ENCODE measurements around the gene TSHZ2.
A peak's percentile ranks its signal among the peaks of the same experiment; 100 is the strongest.

Gene TSHZ2

GRCh38 chr20:53136473-53136872 lies 164.3 kb downstream of the TSHZ2 start:
- no peak overlapping the region for H3K4me3 Mint-ChIP-seq
- ATAC-seq, result no peak
- peaks cover 7% of the 10 kb centered on the region for H3K4me1 Mint-ChIP-seq
- no peak overlapping the region for H3K27ac Mint-ChIP-seq
- DNase-seq, result no peak
- H3K27me3 Mint-ChIP-seq, result peaks cover 6% of the 10 kb centered on the region
- no peaks in the 10 kb centered on the region for H3K36me3 Mint-ChIP-seq (ENCODE audit: low read depth)
- no peaks in the 10 kb centered on the region for H3K9me3 Mint-ChIP-seq

GRCh38 chr20:53138454-53139262 lies 166.5 kb downstream of the TSHZ2 start:
- no peak overlapping the region for H3K27ac Mint-ChIP-seq
- H3K4me1 Mint-ChIP-seq, result peaks cover 6% of the 10 kb centered on the region
- no peaks in the 10 kb centered on the region for H3K36me3 Mint-ChIP-seq (ENCODE audit: low read depth)
- H3K4me3 Mint-ChIP-seq, result no peak overlapping the region
- peaks cover 5% of the 10 kb centered on the region for H3K27me3 Mint-ChIP-seq
- peak; percentile 54 for ATAC-seq
- DNase-seq, result no peak
- H3K9me3 Mint-ChIP-seq, result no peaks in the 10 kb centered on the region

- Mint-ChIP-seq H3K4me1 (peaks cover 21% of the 10 kb centered on the region), H3K27ac (no peak overlapping the region), H3K27me3 (peaks cover 5% of the 10 kb centered on the region), H3K9me3 (no peaks in the 10 kb centered on the region), H3K36me3 (ENCODE audit: low read depth) (no peaks in the 10 kb centered on the region), H3K4me3 (no peak overlapping the region)
- DNase-seq, result no peak
- ATAC-seq, result no peak
Observed at GRCh38 chr20:53141201-53142050, 169.3 kb downstream of the TSHZ2 start.

- H3K36me3 Mint-ChIP-seq (ENCODE audit: low read depth), result no peaks in the 10 kb centered on the region
- ATAC-seq (no peak), DNase-seq (no peak)
- peaks cover 4% of the 10 kb centered on the region for H3K27me3 Mint-ChIP-seq
- H3K4me3 Mint-ChIP-seq, result no peak overlapping the region
- H3K9me3 Mint-ChIP-seq, result no peaks in the 10 kb centered on the region
- no peak overlapping the region for H3K27ac Mint-ChIP-seq
- H3K4me1 Mint-ChIP-seq, result peaks cover 30% of the 10 kb centered on the region
Observed at GRCh38 chr20:53142225-53143127, 170.3 kb downstream of the TSHZ2 start.

DNA sequence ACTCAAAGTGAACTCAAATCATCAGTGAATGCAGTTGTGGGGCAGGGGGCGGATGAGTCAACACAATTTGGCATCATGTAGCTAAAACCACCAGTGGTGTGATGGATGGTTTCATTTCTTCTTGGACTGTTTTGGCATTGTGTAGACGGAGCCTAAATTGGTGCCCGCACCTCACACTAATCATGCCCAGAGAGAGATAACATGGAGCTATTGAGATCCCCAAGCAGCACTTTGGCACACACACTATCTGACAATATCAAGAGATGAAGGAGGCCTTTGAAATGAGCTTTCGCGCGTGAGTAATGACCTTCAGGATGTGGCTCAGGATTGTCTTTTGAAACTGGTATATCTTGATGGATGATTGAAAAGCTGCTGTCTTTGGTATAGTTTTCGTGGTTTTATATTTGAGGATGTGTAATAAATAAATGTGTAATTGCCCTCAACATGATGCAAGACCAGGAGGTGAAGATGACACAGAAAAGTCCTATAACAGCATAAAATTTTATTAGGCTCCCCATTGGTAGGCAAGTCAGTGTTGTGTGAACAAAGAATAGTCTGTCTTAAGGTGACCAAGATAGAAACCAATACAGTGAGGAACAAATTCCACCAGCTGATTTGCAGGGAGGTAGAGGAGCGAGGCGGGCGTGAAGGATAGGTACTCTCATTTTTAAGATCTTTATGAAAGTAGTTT lies 174.2 kb downstream of the TSHZ2 start:
- peak; percentile 85 for ATAC-seq
- peak overlapping the region; percentile 32 for H3K4me3 Mint-ChIP-seq
- H3K27ac Mint-ChIP-seq, result peak overlapping the region; percentile 86
- peak; percentile 38 for DNase-seq
- H3K36me3 Mint-ChIP-seq (ENCODE audit: low read depth), result no peaks in the 10 kb centered on the region
- no peaks in the 10 kb centered on the region for H3K9me3 Mint-ChIP-seq
- H3K4me1 Mint-ChIP-seq, result peaks cover 41% of the 10 kb centered on the region
- H3K27me3 Mint-ChIP-seq, result peaks cover 4% of the 10 kb centered on the region

GRCh38 chr20:53148771-53149147 lies 176.6 kb downstream of the TSHZ2 start:
- no peak overlapping the region for H3K27ac Mint-ChIP-seq
- no peak overlapping the region for H3K4me3 Mint-ChIP-seq
- no peak for DNase-seq
- peaks cover 4% of the 10 kb centered on the region for H3K27me3 Mint-ChIP-seq
- H3K4me1 Mint-ChIP-seq, result peaks cover 37% of the 10 kb centered on the region
- H3K36me3 Mint-ChIP-seq (ENCODE audit: low read depth), result no peaks in the 10 kb centered on the region
- ATAC-seq, result no peak
- no peaks in the 10 kb centered on the region for H3K9me3 Mint-ChIP-seq

DNA sequence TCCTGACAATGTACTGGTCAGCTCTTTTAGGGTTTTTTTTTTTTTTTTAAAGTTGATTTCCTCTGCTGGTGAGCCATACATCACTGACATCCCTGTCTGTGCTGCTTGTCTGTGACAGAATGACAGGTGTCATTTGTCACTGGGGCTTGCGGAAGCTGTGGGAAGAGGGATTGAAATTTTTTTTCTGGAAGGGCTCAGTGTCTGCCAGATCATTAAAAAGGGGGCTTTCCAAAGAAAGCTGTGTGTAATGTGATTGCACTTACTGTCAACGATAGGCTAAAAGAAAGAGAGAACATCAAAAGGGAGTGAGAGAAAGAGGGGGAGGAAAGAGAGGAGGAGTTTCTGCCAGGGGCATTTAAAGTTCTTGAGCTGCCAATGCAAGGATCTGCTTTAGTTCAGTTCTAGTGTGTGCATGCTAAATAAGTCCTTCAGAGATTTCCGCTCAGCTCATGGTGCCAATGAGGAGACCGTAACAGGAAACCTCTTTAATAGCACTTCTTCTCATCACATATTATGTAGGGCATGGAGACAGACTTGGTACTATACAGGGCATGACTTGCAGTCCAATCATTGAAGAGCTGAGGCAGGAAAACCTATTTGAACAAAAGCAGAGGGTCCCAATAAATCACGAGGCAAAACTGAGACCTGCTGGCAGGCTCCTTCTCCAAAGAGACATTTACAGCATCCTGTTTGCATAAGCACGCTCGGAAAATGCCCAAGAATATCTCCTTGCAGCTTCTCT lies 177.2 kb downstream of the TSHZ2 start:
- Mint-ChIP-seq H3K27ac (no peak overlapping the region), H3K4me1 (peaks cover 38% of the 10 kb centered on the region), H3K9me3 (no peaks in the 10 kb centered on the region), H3K36me3 (ENCODE audit: low read depth) (no peaks in the 10 kb centered on the region), H3K4me3 (no peak overlapping the region), H3K27me3 (peaks cover 4% of the 10 kb centered on the region)
- no peak for ATAC-seq
- no peak for DNase-seq

DNA sequence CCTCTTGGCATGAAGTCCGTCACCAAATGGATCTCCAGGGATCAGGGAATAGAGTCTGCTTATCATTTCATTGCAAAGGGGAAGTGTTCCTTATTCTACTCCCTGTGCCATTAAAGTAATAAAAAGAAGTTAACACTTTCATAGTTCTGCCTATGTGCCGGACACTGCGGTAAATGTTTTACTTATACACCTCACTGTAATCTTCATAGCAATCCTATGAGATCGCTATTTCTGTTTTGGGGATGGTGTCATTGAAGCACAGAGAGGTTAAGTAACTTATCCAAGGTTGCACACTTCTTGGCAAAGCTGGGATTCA lies 177.7 kb downstream of the TSHZ2 start:
- Mint-ChIP-seq H3K4me3 (no peak overlapping the region), H3K4me1 (peaks cover 42% of the 10 kb centered on the region), H3K9me3 (no peaks in the 10 kb centered on the region), H3K27ac (no peak overlapping the region), H3K27me3 (peaks cover 4% of the 10 kb centered on the region), H3K36me3 (ENCODE audit: low read depth) (no peaks in the 10 kb centered on the region)
- DNase-seq, result no peak
- ATAC-seq, result no peak

DNA sequence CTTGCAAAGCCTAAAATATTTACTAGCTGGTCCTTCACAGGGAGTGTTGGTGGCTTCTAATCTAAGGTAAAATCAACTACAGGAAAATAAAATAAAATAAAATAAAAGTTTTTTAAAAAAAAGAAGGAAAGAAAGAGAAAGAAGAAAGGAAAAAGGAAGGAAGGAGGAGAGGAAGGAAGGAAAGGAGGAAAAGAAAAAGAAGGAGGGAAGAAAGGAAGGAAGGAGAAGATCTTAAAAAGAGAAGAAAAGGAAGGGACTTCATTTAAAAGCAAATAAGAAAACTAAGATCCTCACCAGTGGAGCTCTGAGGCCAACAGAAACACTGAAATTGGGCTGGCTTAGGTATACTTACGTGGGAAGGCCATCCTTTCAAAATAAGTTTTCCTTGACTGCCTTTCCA lies 178.4 kb downstream of the TSHZ2 start:
- H3K9me3 Mint-ChIP-seq, result no peaks in the 10 kb centered on the region
- no peak overlapping the region for H3K27ac Mint-ChIP-seq
- no peaks in the 10 kb centered on the region for H3K36me3 Mint-ChIP-seq (ENCODE audit: low read depth)
- peaks cover 41% of the 10 kb centered on the region for H3K4me1 Mint-ChIP-seq
- H3K27me3 Mint-ChIP-seq, result peaks cover 4% of the 10 kb centered on the region
- ATAC-seq (no peak), DNase-seq (no peak)
- no peak overlapping the region for H3K4me3 Mint-ChIP-seq

DNA sequence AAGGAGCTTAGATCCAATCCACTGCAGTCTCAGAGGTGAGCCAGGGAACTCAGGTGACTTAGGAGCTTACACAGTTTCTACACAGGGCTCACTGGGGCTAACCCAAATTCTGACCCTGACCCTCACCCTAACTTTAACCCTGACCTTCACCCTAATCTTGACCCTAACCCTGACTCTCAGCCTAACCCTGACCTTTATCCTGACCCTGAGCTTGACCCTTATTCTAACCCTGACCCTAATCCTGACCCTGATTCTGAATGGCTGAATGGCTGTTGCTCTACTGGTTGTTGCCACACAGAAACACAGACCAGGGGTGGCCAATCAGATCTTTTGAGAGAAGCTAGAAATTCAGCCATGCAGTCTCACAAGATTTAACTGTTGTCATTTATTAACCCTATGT lies 180.1 kb downstream of the TSHZ2 start:
- Mint-ChIP-seq H3K27me3 (peaks cover 4% of the 10 kb centered on the region), H3K4me1 (peaks cover 24% of the 10 kb centered on the region), H3K27ac (no peak overlapping the region), H3K9me3 (no peaks in the 10 kb centered on the region), H3K36me3 (ENCODE audit: low read depth) (no peaks in the 10 kb centered on the region), H3K4me3 (no peak overlapping the region)
- ATAC-seq (no peak), DNase-seq (no peak)

DNA sequence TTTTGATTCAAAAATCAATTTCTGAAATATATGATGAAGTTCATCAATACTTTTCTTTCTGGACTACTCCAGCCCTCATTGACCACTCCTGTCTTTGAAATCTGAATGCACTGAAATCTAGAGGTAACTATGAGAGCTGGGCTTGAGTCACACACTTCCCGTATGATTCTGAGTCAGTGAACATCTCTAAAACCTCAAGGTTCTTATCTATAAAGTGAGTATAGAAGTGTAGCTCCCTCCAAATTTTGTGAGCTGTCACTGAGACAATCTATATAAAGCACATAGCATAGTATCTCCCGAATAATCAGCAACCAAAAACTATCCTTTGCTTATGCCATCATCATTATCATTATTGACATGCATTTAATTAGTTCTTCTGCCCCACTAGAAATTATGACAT lies 182.4 kb downstream of the TSHZ2 start:
- peak; percentile 94 for ATAC-seq
- no peak overlapping the region for H3K27ac Mint-ChIP-seq
- no peak for DNase-seq
- H3K9me3 Mint-ChIP-seq, result no peaks in the 10 kb centered on the region
- H3K4me3 Mint-ChIP-seq, result no peak overlapping the region
- H3K27me3 Mint-ChIP-seq, result no peaks in the 10 kb centered on the region
- H3K4me1 Mint-ChIP-seq, result peaks cover 21% of the 10 kb centered on the region
- H3K36me3 Mint-ChIP-seq (ENCODE audit: low read depth), result no peaks in the 10 kb centered on the region

DNA sequence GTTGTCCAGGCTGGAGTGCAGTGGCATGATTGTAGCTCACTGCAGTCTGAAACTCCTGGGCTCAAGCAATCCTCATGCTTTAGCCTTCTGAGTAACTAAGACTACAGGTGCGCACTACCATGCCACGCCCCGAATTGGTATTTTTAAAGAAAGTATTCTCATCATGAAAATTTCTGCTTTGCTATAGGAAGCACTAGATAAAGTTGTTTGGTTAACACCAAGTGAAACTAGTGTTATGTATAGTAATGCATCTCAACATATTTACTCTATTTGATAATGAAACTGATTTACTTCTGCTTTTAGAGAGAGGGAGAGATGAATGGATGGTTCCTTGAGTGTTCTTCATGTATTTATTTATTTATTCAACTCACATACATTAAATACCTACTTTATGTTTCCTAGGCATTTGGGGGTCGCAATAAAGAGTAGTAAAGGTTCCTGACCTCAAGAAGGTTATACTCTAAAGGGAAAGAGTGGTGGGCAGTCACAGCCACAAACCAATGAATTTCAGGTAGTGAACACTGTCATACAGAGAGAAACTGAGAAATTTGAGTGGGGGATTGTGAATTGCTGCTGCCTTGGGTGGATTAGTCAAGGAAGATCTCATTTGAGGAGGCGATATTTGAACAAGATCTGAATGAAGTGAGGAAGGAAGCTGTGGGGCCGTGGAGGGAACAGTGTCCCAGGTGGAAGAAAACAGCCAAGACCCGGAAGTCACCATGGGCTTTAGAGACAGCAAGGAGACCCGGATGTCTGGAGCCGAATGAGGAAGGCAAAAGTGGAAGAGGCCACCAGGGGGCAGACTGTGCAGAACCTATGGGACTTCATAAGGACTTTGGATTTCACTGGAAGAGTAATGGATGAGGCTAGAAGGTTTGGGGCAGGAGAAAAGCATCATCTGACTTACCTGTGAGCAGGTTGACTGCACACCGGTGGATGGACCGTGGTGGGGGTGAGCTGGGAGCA lies 185.6 kb downstream of the TSHZ2 start:
- H3K4me1 Mint-ChIP-seq, result peaks cover 24% of the 10 kb centered on the region
- ATAC-seq (no peak), DNase-seq (peak; percentile 49)
- peak overlapping the region; percentile 30 for H3K27ac Mint-ChIP-seq
- no peak overlapping the region for H3K4me3 Mint-ChIP-seq
- H3K36me3 Mint-ChIP-seq (ENCODE audit: low read depth), result no peaks in the 10 kb centered on the region
- no peaks in the 10 kb centered on the region for H3K9me3 Mint-ChIP-seq
- peaks cover 1% of the 10 kb centered on the region for H3K27me3 Mint-ChIP-seq

DNA sequence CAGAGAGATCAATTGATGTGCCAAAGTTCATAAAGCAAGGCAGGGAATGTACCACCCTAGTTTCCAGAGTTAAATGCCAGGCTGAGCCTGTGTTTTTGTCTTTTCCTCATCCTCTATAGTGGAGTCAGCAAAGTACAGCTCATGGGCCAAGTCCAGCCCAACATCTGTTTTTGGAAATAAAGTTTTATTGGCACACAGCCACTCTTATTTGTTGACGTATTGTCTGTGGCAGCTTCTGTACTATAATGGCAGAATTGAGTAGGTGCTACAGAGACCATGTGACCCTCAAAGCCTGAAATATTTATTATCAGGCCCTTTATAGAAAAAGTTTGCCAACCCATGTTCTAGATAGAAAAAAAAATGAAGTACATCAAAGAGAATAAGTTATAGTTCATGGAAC lies 187.0 kb downstream of the TSHZ2 start:
- no peak overlapping the region for H3K4me3 Mint-ChIP-seq
- DNase-seq (no peak), ATAC-seq (no peak)
- H3K27ac Mint-ChIP-seq, result no peak overlapping the region
- H3K27me3 Mint-ChIP-seq, result peaks cover 1% of the 10 kb centered on the region
- H3K36me3 Mint-ChIP-seq (ENCODE audit: low read depth), result no peaks in the 10 kb centered on the region
- no peaks in the 10 kb centered on the region for H3K9me3 Mint-ChIP-seq
- peaks cover 24% of the 10 kb centered on the region for H3K4me1 Mint-ChIP-seq

Data from activated naive CD8-positive, alpha-beta T cell treated with anti-CD3 and anti-CD28 coated beads, Interleukin-2, amount 50 U/mL, for 24 hours (primary cell).